HEK293 (cell line): ENCODE measurements around the gene TRPM6.

Source experiments
- CTCF ChIA-PET: fragments of 350-600 bp; formaldehyde crosslinking; extraction: SDS; loops from one replicate; lab custom pipeline; 2021; ENCODE audit warnings: antibody characterized with exemption; lab: Yijun Ruan, JAX
- POLR2A ChIA-PET: fragments of 300-600 bp; formaldehyde crosslinking; extraction: SDS; loops from one replicate; lab custom pipeline; 2020; ENCODE audit warnings: antibody characterized with exemption, inconsistent platforms; lab: Yijun Ruan, JAX
- H3K27ac ChIP-seq: fragments of 200-500 bp; sonication (Bioruptor generic); 2 replicates; pipeline ENCODE4 v1.5.1; 2014; ENCODE audit warnings: low read depth, low read length, control low read depth, inconsistent platforms; ENCODE audit errors: extremely low read depth
- H3K36me3 ChIP-seq, 2 experiments: fragments of 200-500 bp in 1 of 2; sonication (Bioruptor generic) in 1 of 2; 1 replicate in 1 of 2; 2 replicates in 1 of 2; pipeline ENCODE4 v1.5.1; 2014 to 2017; ENCODE audit warnings: inconsistent platforms in 2 of 2, low read length in 2 of 2; ENCODE audit not compliant: control insufficient read depth in 2 of 2, insufficient read depth in 1 of 2
- H3K4me1 ChIP-seq: fragments of 200-500 bp; sonication (Bioruptor generic); 2 replicates; pipeline ENCODE4 v1.5.1; 2014; ENCODE audit warnings: mild to moderate bottlenecking, low read length, inconsistent platforms; ENCODE audit not compliant: control insufficient read depth, insufficient read depth
- H3K4me3 ChIP-seq: 2 replicates; pipeline ENCODE4 v1.5.1; 2011; ENCODE audit warnings: low read depth, mild to moderate bottlenecking, control low read depth, low read length, moderate library complexity
- H3K9me3 ChIP-seq: fragments of 200-500 bp; sonication (Bioruptor generic); 2 replicates; pipeline ENCODE4 v1.5.1; 2014; ENCODE audit warnings: low read depth, low read length, inconsistent platforms; ENCODE audit not compliant: control insufficient read depth, insufficient read depth
- FEZF1 ChIP-seq: fragments of 450-650 bp; formaldehyde crosslinking; IDR thresholded peaks from 2 replicates; pipeline ENCODE4 v1.5.1; 2016; ENCODE audit warnings: missing biosample characterization, missing genetic modification characterization
- HOXD13 ChIP-seq: sonication (generic); formaldehyde crosslinking; IDR thresholded peaks from 2 replicates; pipeline ENCODE4 v1.8.0; 2022; ENCODE audit warnings: missing genetic modification reagents, borderline replicate concordance
- MEIS1 ChIP-seq: sonication (generic); formaldehyde crosslinking; IDR thresholded peaks from 2 replicates; pipeline ENCODE4 v1.8.1; 2022; ENCODE audit warnings: missing genetic modification reagents, mild to moderate bottlenecking, borderline replicate concordance
- OVOL3 ChIP-seq: fragments of 450-650 bp; formaldehyde crosslinking; IDR thresholded peaks from 2 replicates; pipeline ENCODE4 v1.5.1; 2016; ENCODE audit warnings: missing biosample characterization, missing genetic modification characterization
- SALL2 ChIP-seq: fragments of 450-650 bp; formaldehyde crosslinking; IDR thresholded peaks from 2 replicates; pipeline ENCODE4 v1.5.0; 2017; ENCODE audit warnings: missing biosample characterization, mild to moderate bottlenecking, missing genetic modification characterization, borderline replicate concordance
- SETDB1 ChIP-seq: IDR thresholded peaks from one replicate; pipeline ENCODE4 v1.6.1; 2017; ENCODE audit warnings: mild to moderate bottlenecking, low read length, moderate library complexity, mixed read lengths; ENCODE audit not compliant: insufficient read length
- SP7 ChIP-seq: fragments of 450-650 bp; formaldehyde crosslinking; IDR thresholded peaks from 2 replicates; pipeline ENCODE4 v1.5.1; 2016; ENCODE audit warnings: missing biosample characterization, missing genetic modification characterization
- ZNF174 ChIP-seq: fragments of 450-650 bp; formaldehyde crosslinking; IDR thresholded peaks from 2 replicates; pipeline ENCODE4 v1.5.0; 2017; ENCODE audit warnings: missing biosample characterization, mild to moderate bottlenecking, missing genetic modification characterization
- ZNF239 ChIP-seq: fragments of 450-650 bp; formaldehyde crosslinking; IDR thresholded peaks from 2 replicates; pipeline ENCODE4 v1.5.1; 2016; ENCODE audit warnings: missing biosample characterization, missing genetic modification characterization
- ZNF324 ChIP-seq: fragments of 450-650 bp; formaldehyde crosslinking; IDR thresholded peaks from 2 replicates; pipeline ENCODE4 v1.5.1; 2016; ENCODE audit warnings: missing biosample characterization, missing genetic modification characterization
- ZNF48 ChIP-seq: fragments of 450-650 bp; formaldehyde crosslinking; IDR thresholded peaks from 2 replicates; pipeline ENCODE4 v1.5.1; 2016; ENCODE audit warnings: missing biosample characterization, missing genetic modification characterization
- ZNF548 ChIP-seq: fragments of 450-650 bp; formaldehyde crosslinking; IDR thresholded peaks from 2 replicates; pipeline ENCODE4 v1.5.1; 2016; ENCODE audit warnings: missing biosample characterization, missing genetic modification characterization
- ZNF621 ChIP-seq: fragments of 450-650 bp; formaldehyde crosslinking; IDR thresholded peaks from 2 replicates; pipeline ENCODE4 v1.5.1; 2017; ENCODE audit warnings: missing biosample characterization, missing genetic modification characterization
- ZNF776 ChIP-seq: fragments of 450-650 bp; formaldehyde crosslinking; IDR thresholded peaks from 2 replicates; pipeline ENCODE4 v1.5.0; 2017; ENCODE audit warnings: missing biosample characterization, missing genetic modification characterization, borderline replicate concordance
- ZNF837 ChIP-seq: fragments of 450-650 bp; formaldehyde crosslinking; IDR thresholded peaks from 2 replicates; pipeline ENCODE4 v1.5.1; 2016; ENCODE audit warnings: missing biosample characterization, missing genetic modification characterization
- TF ChIP-seq, protein P1 (sequence below): fragments of 450-650 bp; formaldehyde crosslinking; IDR thresholded peaks from 2 replicates; pipeline ENCODE4 v1.5.1; 2017; ENCODE audit warnings: missing biosample characterization, missing genetic modification characterization
- TF ChIP-seq, protein P2 (sequence below): fragments of 450-650 bp; formaldehyde crosslinking; IDR thresholded peaks from 2 replicates; pipeline ENCODE4 v1.5.1; 2016; ENCODE audit warnings: missing biosample characterization, missing genetic modification characterization
- TF ChIP-seq, protein P3 (sequence below): fragments of 450-650 bp; formaldehyde crosslinking; IDR thresholded peaks from 2 replicates; pipeline ENCODE4 v1.5.1; 2016; ENCODE audit warnings: missing biosample characterization, missing genetic modification characterization
- TF ChIP-seq, protein P4 (sequence below): fragments of 450-650 bp; formaldehyde crosslinking; IDR thresholded peaks from 2 replicates; pipeline ENCODE4 v1.5.1; 2016; ENCODE audit warnings: missing biosample characterization, missing genetic modification characterization
- TF ChIP-seq, protein P5 (sequence below): fragments of 450-650 bp; formaldehyde crosslinking; IDR thresholded peaks from 2 replicates; pipeline ENCODE4 v1.5.1; 2016; ENCODE audit warnings: missing biosample characterization, missing genetic modification characterization
- TF ChIP-seq, protein P6 (sequence below): fragments of 450-650 bp; formaldehyde crosslinking; IDR thresholded peaks from 2 replicates; pipeline ENCODE4 v1.5.1; 2017; ENCODE audit warnings: missing biosample characterization, missing genetic modification characterization

The TRPM6 gene

DNA sequence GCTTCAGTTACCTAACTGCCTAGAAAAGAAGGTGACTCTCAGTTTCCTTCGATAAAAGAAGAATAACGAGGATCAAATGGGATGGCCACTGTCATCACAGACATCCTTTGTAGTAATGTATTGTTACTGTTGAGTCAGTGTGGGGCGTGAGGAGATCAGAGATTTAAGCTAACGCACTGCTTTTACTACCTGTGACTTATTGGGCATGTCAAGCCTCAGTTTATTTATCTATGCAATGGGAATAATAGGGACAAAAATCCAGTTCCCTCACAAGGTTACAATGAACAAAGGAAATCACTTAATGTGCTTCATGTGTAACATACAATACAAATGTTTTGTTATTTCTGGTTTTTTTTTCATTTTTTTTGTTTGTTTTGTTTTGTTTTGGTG, 255 bp upstream of the TRPM6 start (continued):
- TF ChIP-seq, protein P1, sequence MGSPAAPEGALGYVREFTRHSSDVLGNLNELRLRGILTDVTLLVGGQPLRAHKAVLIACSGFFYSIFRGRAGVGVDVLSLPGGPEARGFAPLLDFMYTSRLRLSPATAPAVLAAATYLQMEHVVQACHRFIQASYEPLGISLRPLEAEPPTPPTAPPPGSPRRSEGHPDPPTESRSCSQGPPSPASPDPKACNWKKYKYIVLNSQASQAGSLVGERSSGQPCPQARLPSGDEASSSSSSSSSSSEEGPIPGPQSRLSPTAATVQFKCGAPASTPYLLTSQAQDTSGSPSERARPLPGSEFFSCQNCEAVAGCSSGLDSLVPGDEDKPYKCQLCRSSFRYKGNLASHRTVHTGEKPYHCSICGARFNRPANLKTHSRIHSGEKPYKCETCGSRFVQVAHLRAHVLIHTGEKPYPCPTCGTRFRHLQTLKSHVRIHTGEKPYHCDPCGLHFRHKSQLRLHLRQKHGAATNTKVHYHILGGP = no peak
- TF ChIP-seq ZNF174 (tag by site-specific recombination) = no peak
- TF ChIP-seq, protein P2, sequence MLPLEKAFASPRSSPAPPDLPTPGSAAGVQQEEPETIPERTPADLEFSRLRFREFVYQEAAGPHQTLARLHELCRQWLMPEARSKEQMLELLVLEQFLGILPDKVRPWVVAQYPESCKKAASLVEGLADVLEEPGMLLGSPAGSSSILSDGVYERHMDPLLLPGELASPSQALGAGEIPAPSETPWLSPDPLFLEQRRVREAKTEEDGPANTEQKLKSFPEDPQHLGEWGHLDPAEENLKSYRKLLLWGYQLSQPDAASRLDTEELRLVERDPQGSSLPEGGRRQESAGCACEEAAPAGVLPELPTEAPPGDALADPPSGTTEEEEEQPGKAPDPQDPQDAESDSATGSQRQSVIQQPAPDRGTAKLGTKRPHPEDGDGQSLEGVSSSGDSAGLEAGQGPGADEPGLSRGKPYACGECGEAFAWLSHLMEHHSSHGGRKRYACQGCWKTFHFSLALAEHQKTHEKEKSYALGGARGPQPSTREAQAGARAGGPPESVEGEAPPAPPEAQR (tag by site-specific recombination) = no peak
- no peak for TF ChIP-seq ZNF48 (tag by site-specific recombination)

DNA sequence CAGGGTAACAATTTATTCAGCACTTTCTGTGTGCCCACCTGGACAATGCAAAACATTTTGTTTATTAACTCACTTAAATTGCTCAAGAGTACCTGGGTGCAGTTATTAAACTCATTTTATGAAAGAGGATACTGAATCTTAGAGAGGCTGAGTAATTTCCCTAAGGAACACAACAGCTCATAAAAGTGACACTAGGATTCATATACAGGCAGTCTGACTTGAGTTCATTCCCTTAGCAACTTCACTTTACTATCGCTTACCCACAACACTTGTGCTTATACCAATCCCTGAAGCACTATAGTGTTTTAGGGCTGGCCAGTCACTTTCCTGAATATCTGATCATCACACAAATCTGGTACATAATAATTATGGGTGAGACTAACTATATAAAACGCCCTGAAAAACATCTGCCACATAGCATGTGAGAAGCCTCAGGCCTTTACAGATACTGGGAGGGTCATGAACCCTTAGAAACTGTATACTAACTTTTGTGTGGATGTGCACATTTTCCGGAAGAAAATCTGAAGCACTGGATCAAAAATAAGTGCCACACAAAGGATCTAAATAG, 11.3 kb downstream of the TRPM6 start:
- Histone ChIP-seq H3K4me1 (no peaks in the 10 kb centered on the region), H3K4me3 (no peak overlapping the region), H3K27ac (no peak overlapping the region), H3K9me3 (no peaks in the 10 kb centered on the region)
- POLR2A ChIA-PET = no interaction called here
- CTCF ChIA-PET = no interaction called here
- TF ChIP-seq, protein P3, sequence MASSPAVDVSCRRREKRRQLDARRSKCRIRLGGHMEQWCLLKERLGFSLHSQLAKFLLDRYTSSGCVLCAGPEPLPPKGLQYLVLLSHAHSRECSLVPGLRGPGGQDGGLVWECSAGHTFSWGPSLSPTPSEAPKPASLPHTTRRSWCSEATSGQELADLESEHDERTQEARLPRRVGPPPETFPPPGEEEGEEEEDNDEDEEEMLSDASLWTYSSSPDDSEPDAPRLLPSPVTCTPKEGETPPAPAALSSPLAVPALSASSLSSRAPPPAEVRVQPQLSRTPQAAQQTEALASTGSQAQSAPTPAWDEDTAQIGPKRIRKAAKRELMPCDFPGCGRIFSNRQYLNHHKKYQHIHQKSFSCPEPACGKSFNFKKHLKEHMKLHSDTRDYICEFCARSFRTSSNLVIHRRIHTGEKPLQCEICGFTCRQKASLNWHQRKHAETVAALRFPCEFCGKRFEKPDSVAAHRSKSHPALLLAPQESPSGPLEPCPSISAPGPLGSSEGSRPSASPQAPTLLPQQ (tag by site-specific recombination) = no peak
- no peak for TF ChIP-seq OVOL3
- TF ChIP-seq ZNF621 (tag by site-specific recombination) = no peak
- TF ChIP-seq ZNF48 (tag by site-specific recombination) = no peak
- TF ChIP-seq ZNF548 (tag by site-specific recombination) = no peak
- TF ChIP-seq MEIS1 (CRISPR knock-in tag) = no peak
- no peak for TF ChIP-seq SP7 (tag by site-specific recombination)
- TF ChIP-seq, all 188 proteins: peak for 0
- no peaks in the 10 kb centered on the region for H3K36me3 ChIP-seq

DNA sequence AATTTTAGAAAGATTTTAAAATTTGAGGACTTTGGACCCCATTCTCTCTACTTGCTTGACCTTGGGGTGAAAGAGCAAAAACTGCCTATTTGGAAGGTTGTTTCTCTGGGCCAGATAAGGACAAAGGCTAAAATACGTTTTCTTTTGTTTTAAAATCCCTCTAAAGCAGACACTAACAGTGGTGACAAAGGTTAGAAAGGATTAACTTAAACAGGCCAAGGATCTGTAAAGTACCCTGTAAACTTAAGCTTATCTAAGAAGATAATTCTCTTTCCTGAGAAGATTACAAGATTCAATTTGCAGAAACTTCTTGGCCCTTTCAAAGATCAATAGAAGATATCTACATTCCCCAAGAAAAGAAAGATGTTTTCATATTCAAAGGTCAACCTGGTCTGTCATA, 12.1 kb downstream of the TRPM6 start:
- ChIA-PET CTCF (no interaction called here), POLR2A (no interaction called here)

More for the DNA sequence above, 12.1 kb downstream of the TRPM6 start:
- H3K9me3 ChIP-seq = no peaks in the 10 kb centered on the region
- TF ChIP-seq ZNF837 (no peak), FEZF1 (tag by site-specific recombination) (no peak), ZNF324 (tag by site-specific recombination) (no peak), SALL2 (tag by site-specific recombination) (no peak), ZNF239 (tag by site-specific recombination) (no peak), ZNF776 (no peak), SETDB1 (no peak), ZNF174 (tag by site-specific recombination) (no peak), HOXD13 (CRISPR knock-in tag) (no peak)
- TF ChIP-seq, protein P4, sequence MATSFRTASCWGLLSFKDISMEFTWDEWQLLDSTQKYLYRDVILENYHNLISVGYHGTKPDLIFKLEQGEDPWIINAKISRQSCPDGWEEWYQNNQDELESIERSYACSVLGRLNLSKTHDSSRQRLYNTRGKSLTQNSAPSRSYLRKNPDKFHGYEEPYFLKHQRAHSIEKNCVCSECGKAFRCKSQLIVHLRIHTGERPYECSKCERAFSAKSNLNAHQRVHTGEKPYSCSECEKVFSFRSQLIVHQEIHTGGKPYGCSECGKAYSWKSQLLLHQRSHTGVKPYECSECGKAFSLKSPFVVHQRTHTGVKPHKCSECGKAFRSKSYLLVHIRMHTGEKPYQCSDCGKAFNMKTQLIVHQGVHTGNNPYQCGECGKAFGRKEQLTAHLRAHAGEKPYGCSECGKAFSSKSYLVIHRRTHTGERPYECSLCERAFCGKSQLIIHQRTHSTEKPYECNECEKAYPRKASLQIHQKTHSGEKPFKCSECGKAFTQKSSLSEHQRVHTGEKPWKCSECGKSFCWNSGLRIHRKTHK (tag by site-specific recombination) = no peak
- TF ChIP-seq, protein P5, sequence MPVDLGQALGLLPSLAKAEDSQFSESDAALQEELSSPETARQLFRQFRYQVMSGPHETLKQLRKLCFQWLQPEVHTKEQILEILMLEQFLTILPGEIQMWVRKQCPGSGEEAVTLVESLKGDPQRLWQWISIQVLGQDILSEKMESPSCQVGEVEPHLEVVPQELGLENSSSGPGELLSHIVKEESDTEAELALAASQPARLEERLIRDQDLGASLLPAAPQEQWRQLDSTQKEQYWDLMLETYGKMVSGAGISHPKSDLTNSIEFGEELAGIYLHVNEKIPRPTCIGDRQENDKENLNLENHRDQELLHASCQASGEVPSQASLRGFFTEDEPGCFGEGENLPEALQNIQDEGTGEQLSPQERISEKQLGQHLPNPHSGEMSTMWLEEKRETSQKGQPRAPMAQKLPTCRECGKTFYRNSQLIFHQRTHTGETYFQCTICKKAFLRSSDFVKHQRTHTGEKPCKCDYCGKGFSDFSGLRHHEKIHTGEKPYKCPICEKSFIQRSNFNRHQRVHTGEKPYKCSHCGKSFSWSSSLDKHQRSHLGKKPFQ (tag by site-specific recombination) = no peak
- TF ChIP-seq, protein P6, sequence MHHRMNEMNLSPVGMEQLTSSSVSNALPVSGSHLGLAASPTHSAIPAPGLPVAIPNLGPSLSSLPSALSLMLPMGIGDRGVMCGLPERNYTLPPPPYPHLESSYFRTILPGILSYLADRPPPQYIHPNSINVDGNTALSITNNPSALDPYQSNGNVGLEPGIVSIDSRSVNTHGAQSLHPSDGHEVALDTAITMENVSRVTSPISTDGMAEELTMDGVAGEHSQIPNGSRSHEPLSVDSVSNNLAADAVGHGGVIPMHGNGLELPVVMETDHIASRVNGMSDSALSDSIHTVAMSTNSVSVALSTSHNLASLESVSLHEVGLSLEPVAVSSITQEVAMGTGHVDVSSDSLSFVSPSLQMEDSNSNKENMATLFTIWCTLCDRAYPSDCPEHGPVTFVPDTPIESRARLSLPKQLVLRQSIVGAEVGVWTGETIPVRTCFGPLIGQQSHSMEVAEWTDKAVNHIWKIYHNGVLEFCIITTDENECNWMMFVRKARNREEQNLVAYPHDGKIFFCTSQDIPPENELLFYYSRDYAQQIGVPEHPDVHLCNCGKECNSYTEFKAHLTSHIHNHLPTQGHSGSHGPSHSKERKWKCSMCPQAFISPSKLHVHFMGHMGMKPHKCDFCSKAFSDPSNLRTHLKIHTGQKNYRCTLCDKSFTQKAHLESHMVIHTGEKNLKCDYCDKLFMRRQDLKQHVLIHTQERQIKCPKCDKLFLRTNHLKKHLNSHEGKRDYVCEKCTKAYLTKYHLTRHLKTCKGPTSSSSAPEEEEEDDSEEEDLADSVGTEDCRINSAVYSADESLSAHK (tag by site-specific recombination) = no peak
- H3K4me3 ChIP-seq = no peak overlapping the region
- no peak overlapping the region for H3K27ac ChIP-seq
- H3K4me1 ChIP-seq = no peaks in the 10 kb centered on the region
- no peaks in the 10 kb centered on the region for H3K36me3 ChIP-seq
